PC-3 (cell line): ENCODE measurements around the gene AKT1.

ENCODE experiments used
- CTCF ChIP-seq: fragments of 300-600 bp; sonication (generic); conservative IDR thresholded peaks from 2 replicates; pipeline ENCODE4 v1.5.1; 2017; ENCODE audit warnings: antibody characterized with exemption, low read depth, mild to moderate bottlenecking, low read length
- EZH2phosphoT487 ChIP-seq: fragments of 300-600 bp; sonication (generic); IDR thresholded peaks from 2 replicates; pipeline ENCODE4 v1.6.1; 2018; ENCODE audit warnings: mild to moderate bottlenecking, antibody characterized with exemption, low read length, borderline replicate concordance

- no peak for TF ChIP-seq CTCF
- TF ChIP-seq EZH2phosphoT487 = no peak
Observed at GRCh38 chr14:104798300-104799243, 3.0 kb upstream of the AKT1 start.
